GM21423 (cell line): ENCODE data around the gene DENND1A.
"Not testable (repeated sequence)": the region's sequence is repeated elsewhere in the genome, so short reads cannot be mapped to it uniquely, and the experiment has no call there.

Experiments
- ATAC-seq: cut with Tn5 transposase; IDR thresholded peaks from one replicate; pipeline ENCODE4 v1.9.1; 2021; ENCODE audit warnings: mild to moderate bottlenecking, moderate library complexity; ENCODE audit not compliant: unreplicated experiment

DENND1A gene

GRCh38 chr9:123947326-123947725 is 17.4 kb upstream of the DENND1A start:
- ATAC-seq, result no peak

- no peak for ATAC-seq
These were observed 16.3 kb upstream of the DENND1A start for GRCh38 chr9:123946101-123946821.

GRCh38 chr9:123945532-123945931 is 15.6 kb upstream of the DENND1A start:
- ATAC-seq, result no peak

GRCh38 chr9:123944464-123944863 is 14.5 kb upstream of the DENND1A start:
- ATAC-seq, result not testable (repeated sequence)

- ATAC-seq, result no peak
These were observed 13.7 kb upstream of the DENND1A start for GRCh38 chr9:123943671-123944070.

- no peak for ATAC-seq
These were observed 12.6 kb upstream of the DENND1A start for GRCh38 chr9:123942542-123942941.

GRCh38 chr9:123941524-123942070 is 11.7 kb upstream of the DENND1A start:
- ATAC-seq, result no peak

- ATAC-seq, result no peak
These were observed 11.0 kb upstream of the DENND1A start for GRCh38 chr9:123940721-123941523.

- no peak for ATAC-seq
These were observed 8.5 kb upstream of the DENND1A start for GRCh38 chr9:123938401-123938800.

GRCh38 chr9:123936575-123936974 is 6.6 kb upstream of the DENND1A start:
- ATAC-seq, result not testable (repeated sequence)

- no peak for ATAC-seq
These were observed 3.7 kb upstream of the DENND1A start for GRCh38 chr9:123933440-123934212.

- ATAC-seq, result no peak
These were observed 603 bp downstream of the DENND1A start for GRCh38 chr9:123929177-123929869.

- no peak for ATAC-seq
These were observed 1.3 kb downstream of the DENND1A start for GRCh38 chr9:123928533-123929176.

GRCh38 chr9:123927625-123928532 is 2.0 kb downstream of the DENND1A start:
- ATAC-seq, result no peak

GRCh38 chr9:123926941-123927340 is 3.0 kb downstream of the DENND1A start:
- ATAC-seq, result no peak

- ATAC-seq, result no peak
These were observed 4.1 kb downstream of the DENND1A start for GRCh38 chr9:123925819-123926218.

GRCh38 chr9:123925161-123925560 is 4.8 kb downstream of the DENND1A start:
- no peak for ATAC-seq

GRCh38 chr9:123924727-123925126 is 5.2 kb downstream of the DENND1A start:
- ATAC-seq, result no peak

- no peak for ATAC-seq
These were observed 6.0 kb downstream of the DENND1A start for GRCh38 chr9:123923884-123924283.
